ENCODE results near the gene NOL8.

DNA sequence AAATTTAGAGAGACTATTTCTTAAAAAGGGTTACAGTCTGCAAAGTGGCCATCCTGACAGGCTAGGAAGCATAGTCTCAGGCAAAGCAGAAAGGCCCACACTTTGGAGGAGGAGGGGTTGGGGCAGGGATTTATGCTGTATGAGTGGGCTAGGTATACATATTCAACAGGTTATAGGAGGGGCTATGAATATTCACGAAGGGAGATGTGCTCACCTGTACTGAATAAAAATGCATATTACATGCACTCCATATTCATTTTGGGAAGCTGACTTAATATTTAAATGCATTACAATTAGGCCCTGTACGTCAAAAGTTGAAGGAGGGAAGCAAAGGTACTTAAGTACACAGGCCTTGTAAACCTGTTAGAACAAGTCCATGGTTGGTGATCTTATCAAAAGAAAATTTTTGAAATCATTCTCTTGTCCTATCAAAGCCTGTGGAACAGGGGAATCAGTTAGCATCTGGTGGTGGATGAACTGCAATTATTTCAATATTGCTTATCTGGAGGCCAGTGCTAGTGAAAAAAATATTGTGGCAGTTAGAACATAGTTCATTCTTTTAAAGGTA lies 2.2 kb upstream of the NOL8 start:
- TF ChIP-seq CTCF (IDR thresholded peaks at IDR 0.05) (no peak), POLR2A (IDR thresholded peaks at IDR 0.05) (no peak)
